Breast epithelium (tissue), 3 donors: ENCODE measurements around the gene AGGF1.

Source experiments
- CTCF ChIP-seq, 3 donors: fragments of 450-650 bp; IDR thresholded peaks; one replicate each; pipeline ENCODE4 v1.5.1; 2016 to 2017; ENCODE audit warnings: antibody characterized with exemption in 3 of 3, mild to moderate bottlenecking in 3 of 3, moderate library complexity in 3 of 3
- POLR2A ChIP-seq: fragments of 450-650 bp; IDR thresholded peaks from one replicate; pipeline ENCODE4 v1.6.1; 2016; ENCODE audit warnings: antibody characterized with exemption, mild to moderate bottlenecking, moderate library complexity
- POLR2AphosphoS5 ChIP-seq, 3 donors: sonication (generic); formaldehyde crosslinking; IDR thresholded peaks; one replicate each; pipeline ENCODE4 v1.6.1; 2017; ENCODE audit warnings: antibody characterized with exemption in 3 of 3

- TF ChIP-seq CTCF (IDR thresholded peaks at IDR 0.05) (no peak), POLR2A (no peak), POLR2AphosphoS5 (IDR thresholded peaks at IDR 0.05) (no peak)
Measured at GRCh38 chr5:77073667-77074066, 43.5 kb downstream of the AGGF1 start.
